Measurements from ENCODE around the gene TNRC6C. TPM values are rescaled to one million over a fixed set of nuclear protein-coding genes. Genes with fewer than 3 reads are reported as not detected.

Gene TNRC6C
- total and polyA plus RNA-seq, 2 of the 13 experiments (the other 11 are each of a cell fraction or from before 2014, with no cell fraction given) = 0.66 to 4.9 TPM

GRCh38 chr17:77923776-77924513 lies 34.6 kb upstream of the TNRC6C start:
- in situ Hi-C loops (cut with HindIII; ENCODE audit: extremely low pct_ligation_motif_present, low pct_unique_long_range_greater_than_20kb) = no loop called here
- no peak overlapping the region for H3K9ac ChIP-seq (ENCODE audit: insufficient read depth, low read depth, low read length)
- no TSS peak for BruUV-seq (replicated peaks)
- H3K79me2 ChIP-seq (ENCODE audit: insufficient read depth, low read length) = no peaks in the 10 kb centered on the region
- H3K9me3 ChIP-seq (ENCODE audit: low read length) = no peaks in the 10 kb centered on the region
- no peak overlapping the region for H3K27ac ChIP-seq (ENCODE audit: extremely low read length, insufficient read depth, low read length)
- 2% methylated on average over 9 of the region's 10 CpGs for WGBS (ENCODE audit: low lambda C conversion rate)
- TF ChIP-seq DPF2 (CRISPR knock-in tag; IDR thresholded peaks at IDR 0.05; ENCODE audit: borderline replicate concordance, low read depth) (no peak), KDM1A (CRISPR knock-in tag; IDR thresholded peaks at IDR 0.05) (no peak), ZNF207 (IDR thresholded peaks at IDR 0.05; ENCODE audit: borderline replicate concordance) (no peak), MTF2 (CRISPR knock-in tag; IDR thresholded peaks at IDR 0.05; ENCODE audit: borderline replicate concordance) (no peak), ZNF451 (CRISPR knock-in tag; IDR thresholded peaks at IDR 0.05) (no peak), NR1H2 (CRISPR knock-in tag; IDR thresholded peaks at IDR 0.05; ENCODE audit: borderline replicate concordance, low read depth) (no peak), ZNF83 (CRISPR knock-in tag; IDR thresholded peaks at IDR 0.05; ENCODE audit: borderline replicate concordance) (no peak), ZBTB7B (CRISPR knock-in tag; IDR thresholded peaks at IDR 0.05) (no peak)
- TF ChIP-seq, protein P1, sequence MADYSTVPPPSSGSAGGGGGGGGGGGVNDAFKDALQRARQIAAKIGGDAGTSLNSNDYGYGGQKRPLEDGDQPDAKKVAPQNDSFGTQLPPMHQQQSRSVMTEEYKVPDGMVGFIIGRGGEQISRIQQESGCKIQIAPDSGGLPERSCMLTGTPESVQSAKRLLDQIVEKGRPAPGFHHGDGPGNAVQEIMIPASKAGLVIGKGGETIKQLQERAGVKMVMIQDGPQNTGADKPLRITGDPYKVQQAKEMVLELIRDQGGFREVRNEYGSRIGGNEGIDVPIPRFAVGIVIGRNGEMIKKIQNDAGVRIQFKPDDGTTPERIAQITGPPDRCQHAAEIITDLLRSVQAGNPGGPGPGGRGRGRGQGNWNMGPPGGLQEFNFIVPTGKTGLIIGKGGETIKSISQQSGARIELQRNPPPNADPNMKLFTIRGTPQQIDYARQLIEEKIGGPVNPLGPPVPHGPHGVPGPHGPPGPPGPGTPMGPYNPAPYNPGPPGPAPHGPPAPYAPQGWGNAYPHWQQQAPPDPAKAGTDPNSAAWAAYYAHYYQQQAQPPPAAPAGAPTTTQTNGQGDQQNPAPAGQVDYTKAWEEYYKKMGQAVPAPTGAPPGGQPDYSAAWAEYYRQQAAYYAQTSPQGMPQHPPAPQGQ (CRISPR knock-in tag; IDR thresholded peaks at IDR 0.05; ENCODE audit: borderline replicate concordance) = no peak
- H3K4me3 ChIP-seq (replicated peaks in 1 of 3; ENCODE audit: insufficient read depth in 1 of 3, low read depth in 2 of 3, low read length in 3 of 3) = no peak overlapping the region
- intact Hi-C loops (cut with micrococcal nuclease; ENCODE audit: unreplicated experiment) = no loop called here
- H2AFZ ChIP-seq (ENCODE audit: low read length) = no peak overlapping the region
- no peak for DNase-seq (ENCODE audit: low spot score)
- no peaks in the 10 kb centered on the region for H3K4me1 ChIP-seq (ENCODE audit: insufficient read depth, low read length)
- ChIA-PET CTCF (ENCODE audit: low intra/inter-chr PET ratio, low total read pairs) (no interaction called here), POLR2A (no interaction called here)
- no peaks in the 10 kb centered on the region for H3K36me3 ChIP-seq (replicated peaks in 1 of 2; ENCODE audit: control insufficient read depth in 1 of 2, insufficient read depth in 2 of 2, low read length in 2 of 2)
- no peak overlapping the region for H3K4me2 ChIP-seq (ENCODE audit: low read depth, low read length)
- no peak for FAIRE-seq
- ATAC-seq = no peak
- H3K27me3 ChIP-seq (ENCODE audit: control insufficient read depth in 1 of 2, insufficient read depth in 2 of 2, low read length in 2 of 2) = peaks cover 9 to 79% of the 10 kb centered on the region in 2 experiments; a peak in 4 of 5 replicates
- no peaks in the 10 kb centered on the region for H4K20me1 ChIP-seq (ENCODE audit: insufficient read depth, low read length)
